A673 (cell line): ENCODE data around the gene BBS9.

Source experiments
- EZH2 ChIP-seq: fragments of 200-600 bp; sonication (generic); IDR thresholded peaks from 2 replicates; pipeline ENCODE4 v1.6.1; 2017; ENCODE audit warnings: borderline replicate concordance, low read depth, mild to moderate bottlenecking, mixed read lengths, antibody characterized with exemption, low read length; ENCODE audit not compliant: poor library complexity, severe bottlenecking
- TF ChIP-seq, protein P1 (sequence below): fragments of 300-800, 200-600 bp; sonication (generic); conservative IDR thresholded peaks from 2 replicates; pipeline ENCODE4 v1.5.1; 2017; ENCODE audit warnings: low read depth, mild to moderate bottlenecking, antibody characterized with exemption, low read length, moderate library complexity, mixed read lengths

DNA sequence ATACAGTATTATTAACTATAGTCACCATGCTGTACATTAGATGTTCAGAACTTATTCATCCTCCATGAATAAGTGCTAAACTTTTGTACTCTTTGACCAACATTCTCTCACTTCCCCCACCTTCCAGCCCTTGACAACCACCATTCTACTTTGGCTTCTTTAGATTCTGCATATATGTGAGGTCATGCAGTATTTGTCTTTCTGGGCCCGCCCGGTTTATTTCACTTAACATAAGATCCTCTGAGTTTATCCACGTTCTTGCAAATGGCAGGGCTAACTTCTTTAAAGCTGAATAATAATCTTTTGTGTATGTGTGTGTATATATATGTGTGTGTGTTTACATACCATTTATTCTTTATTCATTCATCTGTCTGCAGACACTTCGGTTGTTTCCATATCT lies 336.8 kb downstream of the BBS9 start:
- TF ChIP-seq, protein P1, sequence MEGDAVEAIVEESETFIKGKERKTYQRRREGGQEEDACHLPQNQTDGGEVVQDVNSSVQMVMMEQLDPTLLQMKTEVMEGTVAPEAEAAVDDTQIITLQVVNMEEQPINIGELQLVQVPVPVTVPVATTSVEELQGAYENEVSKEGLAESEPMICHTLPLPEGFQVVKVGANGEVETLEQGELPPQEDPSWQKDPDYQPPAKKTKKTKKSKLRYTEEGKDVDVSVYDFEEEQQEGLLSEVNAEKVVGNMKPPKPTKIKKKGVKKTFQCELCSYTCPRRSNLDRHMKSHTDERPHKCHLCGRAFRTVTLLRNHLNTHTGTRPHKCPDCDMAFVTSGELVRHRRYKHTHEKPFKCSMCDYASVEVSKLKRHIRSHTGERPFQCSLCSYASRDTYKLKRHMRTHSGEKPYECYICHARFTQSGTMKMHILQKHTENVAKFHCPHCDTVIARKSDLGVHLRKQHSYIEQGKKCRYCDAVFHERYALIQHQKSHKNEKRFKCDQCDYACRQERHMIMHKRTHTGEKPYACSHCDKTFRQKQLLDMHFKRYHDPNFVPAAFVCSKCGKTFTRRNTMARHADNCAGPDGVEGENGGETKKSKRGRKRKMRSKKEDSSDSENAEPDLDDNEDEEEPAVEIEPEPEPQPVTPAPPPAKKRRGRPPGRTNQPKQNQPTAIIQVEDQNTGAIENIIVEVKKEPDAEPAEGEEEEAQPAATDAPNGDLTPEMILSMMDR = no peak
- no peak for TF ChIP-seq EZH2
